HepG2 (cell line): Measurements from ENCODE around the gene PIGZ.

Experiments used
- GATA4 ChIP-seq: sonication (generic); IDR thresholded peaks from 2 replicates; pipeline ENCODE4 v1.6.1; 2016; ENCODE audit warnings: antibody characterized with exemption, low read depth, borderline replicate concordance
- GLI4 ChIP-seq: sonication (generic); formaldehyde crosslinking; IDR thresholded peaks from 2 replicates; pipeline ENCODE4 v1.5.1; 2020; ENCODE audit warnings: missing genetic modification reagents, mild to moderate bottlenecking, moderate library complexity, borderline replicate concordance
- SRSF1 ChIP-seq: fragments of 200-400 bp; formaldehyde crosslinking; optimal IDR thresholded peaks from 2 replicates; pipeline ENCODE3; 2017; ENCODE audit warnings: mild to moderate bottlenecking, low read depth, low read length, moderate library complexity
- TF ChIP-seq, protein P1 (sequence below), 2 experiments: sonication (generic) in 1 of 2; formaldehyde crosslinking in 1 of 2; IDR thresholded peaks; 2 replicates each; pipeline versions ENCODE4 v1.5.1 to v1.6.1; 2011 to 2020; ENCODE audit warnings: borderline replicate concordance in 1 of 2, low read depth in 1 of 2, low read length in 1 of 2, mild to moderate bottlenecking in 1 of 2, missing genetic modification reagents in 1 of 2, moderate library complexity in 1 of 2
- TF ChIP-seq, protein P2 (sequence below): sonication (generic); formaldehyde crosslinking; IDR thresholded peaks from 2 replicates; pipeline ENCODE4 v1.5.0; 2020; ENCODE audit warnings: mild to moderate bottlenecking, missing genetic modification reagents, moderate library complexity

DNA sequence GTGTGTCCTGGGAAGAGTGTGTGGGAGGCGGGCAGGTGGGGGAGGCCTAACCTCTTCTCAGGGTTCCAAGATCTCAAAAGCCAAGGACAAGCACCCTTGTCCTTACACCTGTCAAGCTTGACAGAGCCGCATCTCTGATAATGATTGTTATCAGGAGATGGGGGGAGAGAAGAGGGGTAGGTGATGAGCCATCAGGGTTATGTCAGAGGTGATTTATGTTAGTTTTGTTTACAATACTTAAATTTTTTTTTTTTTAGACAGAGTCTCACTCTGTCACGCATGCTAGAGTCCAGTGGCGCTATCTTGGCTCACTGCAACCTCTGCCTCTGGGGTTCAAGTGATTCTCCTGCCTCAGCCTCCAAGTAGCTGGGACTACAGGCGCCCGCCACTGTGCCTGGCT is 18.9 kb downstream of the PIGZ start:
- TF ChIP-seq SRSF1: no peak
- TF ChIP-seq GATA4: no peak
- TF ChIP-seq, protein P1, sequence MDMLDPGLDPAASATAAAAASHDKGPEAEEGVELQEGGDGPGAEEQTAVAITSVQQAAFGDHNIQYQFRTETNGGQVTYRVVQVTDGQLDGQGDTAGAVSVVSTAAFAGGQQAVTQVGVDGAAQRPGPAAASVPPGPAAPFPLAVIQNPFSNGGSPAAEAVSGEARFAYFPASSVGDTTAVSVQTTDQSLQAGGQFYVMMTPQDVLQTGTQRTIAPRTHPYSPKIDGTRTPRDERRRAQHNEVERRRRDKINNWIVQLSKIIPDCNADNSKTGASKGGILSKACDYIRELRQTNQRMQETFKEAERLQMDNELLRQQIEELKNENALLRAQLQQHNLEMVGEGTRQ (IDR thresholded peaks at IDR 0.05; ENCODE audit: low read depth, low read length): no peak
- TF ChIP-seq, protein P1 (CRISPR knock-in tag; IDR thresholded peaks at IDR 0.05; ENCODE audit: borderline replicate concordance): no peak
- TF ChIP-seq GLI4: no peak
- TF ChIP-seq, protein P2, sequence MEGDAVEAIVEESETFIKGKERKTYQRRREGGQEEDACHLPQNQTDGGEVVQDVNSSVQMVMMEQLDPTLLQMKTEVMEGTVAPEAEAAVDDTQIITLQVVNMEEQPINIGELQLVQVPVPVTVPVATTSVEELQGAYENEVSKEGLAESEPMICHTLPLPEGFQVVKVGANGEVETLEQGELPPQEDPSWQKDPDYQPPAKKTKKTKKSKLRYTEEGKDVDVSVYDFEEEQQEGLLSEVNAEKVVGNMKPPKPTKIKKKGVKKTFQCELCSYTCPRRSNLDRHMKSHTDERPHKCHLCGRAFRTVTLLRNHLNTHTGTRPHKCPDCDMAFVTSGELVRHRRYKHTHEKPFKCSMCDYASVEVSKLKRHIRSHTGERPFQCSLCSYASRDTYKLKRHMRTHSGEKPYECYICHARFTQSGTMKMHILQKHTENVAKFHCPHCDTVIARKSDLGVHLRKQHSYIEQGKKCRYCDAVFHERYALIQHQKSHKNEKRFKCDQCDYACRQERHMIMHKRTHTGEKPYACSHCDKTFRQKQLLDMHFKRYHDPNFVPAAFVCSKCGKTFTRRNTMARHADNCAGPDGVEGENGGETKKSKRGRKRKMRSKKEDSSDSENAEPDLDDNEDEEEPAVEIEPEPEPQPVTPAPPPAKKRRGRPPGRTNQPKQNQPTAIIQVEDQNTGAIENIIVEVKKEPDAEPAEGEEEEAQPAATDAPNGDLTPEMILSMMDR: no peak
